ENCODE results near the gene CNOT6L.

GRCh38 chr4:77852892-77853495 lies 33.8 kb upstream of the CNOT6L start:
- no peak for TF ChIP-seq EZH2 (IDR thresholded peaks at IDR 0.05; ENCODE audit: low read length, missing control alignments)
- TF ChIP-seq CTCF (conservative IDR thresholded peaks at IDR 0.05 in 1 of 2, IDR thresholded peaks at IDR 0.05 in 1 of 2; ENCODE audit: low read depth in 1 of 2, low read length in 2 of 2) = no peak
